Upper lobe of left lung (tissue), 6 donors: ENCODE results near the gene PDRG1. TPM values are rescaled to one million over a fixed set of nuclear protein-coding genes. Genes with fewer than 3 reads are reported as not detected.

Experiments used
- ATAC-seq, 2 donors: fragments of 200-7000 bp; cut with Tn5 transposase; one replicate each; pipeline ENCODE4 v1.9.1; 2022; ENCODE audit warnings: mild to moderate bottlenecking in 2 of 2, moderate library complexity in 2 of 2; ENCODE audit not compliant: low FRiP score in 2 of 2
- DNase-seq, 2 donors: peaks; one replicate each; pipeline ENCODE4 v3.0.0-alpha.2; 2019 to 2020
- H3K27ac ChIP-seq, 4 donors: fragments of 200-600 bp; sonication (generic); one replicate each; pipeline ENCODE4 v1.5.1; 2016 to 2019
- H3K27me3 ChIP-seq, 4 donors: fragments of 200-600 bp; sonication (generic); one replicate each; pipeline ENCODE4 v1.5.1; 2017 to 2019
- H3K36me3 ChIP-seq, 4 donors: fragments of 200-600 bp; sonication (generic); one replicate each; pipeline ENCODE4 v1.5.1; 2016 to 2019
- H3K4me1 ChIP-seq, 4 donors: fragments of 200-600 bp; sonication (generic); one replicate each; pipeline ENCODE4 v1.5.1; 2018 to 2019
- H3K4me3 ChIP-seq, 4 donors: fragments of 200-600 bp; sonication (generic); one replicate each; pipeline ENCODE4 v1.5.1; 2017 to 2019; ENCODE audit warnings: mild to moderate bottlenecking in 2 of 4, moderate library complexity in 1 of 4
- H3K9me3 ChIP-seq, 4 donors: fragments of 200-600 bp; sonication (generic); one replicate each; pipeline ENCODE4 v1.5.1; 2018 to 2019
- CTCF ChIP-seq, 6 experiments: fragments of 450-650 bp in 4 of 6; fragments of 200-600 bp in 2 of 6; sonication (generic) in 2 of 6; IDR thresholded peaks; one replicate each; pipeline ENCODE4 v1.5.1; 2016 to 2019; ENCODE audit warnings: antibody characterized with exemption in 6 of 6
- EP300 ChIP-seq, 4 donors: sonication (generic); formaldehyde crosslinking; IDR thresholded peaks; one replicate each; pipeline ENCODE4 v1.5.1; 2017; ENCODE audit warnings: antibody characterized with exemption in 4 of 4, control low read depth in 2 of 4
- POLR2A ChIP-seq, 4 donors: fragments of 450-650 bp; IDR thresholded peaks; one replicate each; pipeline ENCODE4 v1.5.1; 2016 to 2017; ENCODE audit warnings: antibody characterized with exemption in 4 of 4, mild to moderate bottlenecking in 2 of 4
- POLR2AphosphoS5 ChIP-seq, 2 donors: sonication (generic); formaldehyde crosslinking; IDR thresholded peaks; one replicate each; pipeline ENCODE4 v1.5.1; 2017; ENCODE audit warnings: antibody characterized with exemption in 2 of 2
- WGBS, 2 donors: methylation state at CpG; one replicate each; pipeline ENCODE4 v1.1.5; 2017 to 2018; 5-methylcytosine and 5-hydroxymethylcytosine counted together
- total RNA-seq, 6 donors: library from RNA; depleted of rRNA in 4 of 6; stranded (reverse); fragments of >200 nt in 4 of 6; gene quantifications; one replicate each; pipeline versions ENCODE4 v1.1.0 to v1.2.1, GENCODE V29; 2016 to 2021
- donor health status: DM: no; HTN: no; CAD: no; lungs with moderate emphysema.
- donor health status: DM: no; HTN: yes; CAD: no; lungs with severe emphysema.

PDRG1 gene
- total RNA-seq, 6 donors from 2014 or later: 3.0 to 11.8 (median 7.9) TPM

DNA sequence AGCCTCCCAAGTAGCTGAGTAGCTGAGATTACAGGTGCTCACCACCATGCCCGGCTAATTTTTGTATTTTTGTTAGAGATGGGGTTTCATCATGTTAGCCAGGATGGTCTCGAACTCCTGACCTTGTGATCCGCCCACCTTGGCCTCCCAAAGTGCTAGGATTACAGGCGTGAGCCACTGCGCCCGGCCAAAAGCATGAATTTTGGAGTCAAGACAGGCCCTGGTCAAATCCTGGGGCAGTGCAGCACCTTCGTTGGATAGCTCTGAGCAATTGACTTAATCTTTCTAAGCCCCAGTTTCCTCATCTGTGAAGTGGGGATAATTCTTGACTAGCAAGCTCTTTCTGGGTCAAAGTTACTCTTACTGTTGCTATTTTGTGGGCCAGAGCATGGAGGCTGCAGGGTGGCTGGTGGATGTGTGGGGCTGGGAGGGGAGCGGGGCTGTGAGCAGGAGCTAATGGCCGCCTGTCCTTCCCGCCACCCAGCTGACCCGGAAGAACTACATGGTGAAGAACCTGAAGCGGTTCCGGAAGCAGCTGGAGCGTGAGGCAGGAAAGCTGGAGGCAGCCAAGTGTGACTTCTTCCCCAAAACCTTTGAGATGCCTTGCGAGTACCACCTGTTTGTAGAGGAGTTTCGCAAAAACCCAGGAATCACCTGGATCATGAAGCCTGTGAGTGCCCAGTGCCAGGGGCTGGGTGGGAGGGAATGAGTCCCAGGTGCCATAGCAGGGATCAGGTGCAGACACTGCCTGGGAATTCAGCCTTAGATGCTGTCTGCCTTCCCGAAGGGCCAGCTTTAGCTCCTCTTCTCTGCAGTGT is 42.4 kb downstream of the PDRG1 start:
- Histone ChIP-seq H3K4me1 (no peaks in the 10 kb centered on the region), H3K27me3 (no peaks in the 10 kb centered on the region), H3K9me3 (no peaks in the 10 kb centered on the region), H3K36me3 (no peaks in the 10 kb centered on the region), H3K4me3 (no peak overlapping the region), H3K27ac (no peak overlapping the region)
- DNase-seq: no peak
- no peak for ATAC-seq
- TF ChIP-seq POLR2A (IDR thresholded peaks at IDR 0.05) (no peak), POLR2AphosphoS5 (IDR thresholded peaks at IDR 0.05) (no peak)
- 92% methylated on average over 15 to 17 of the region's 17 CpGs for WGBS, 2 donors

DNA sequence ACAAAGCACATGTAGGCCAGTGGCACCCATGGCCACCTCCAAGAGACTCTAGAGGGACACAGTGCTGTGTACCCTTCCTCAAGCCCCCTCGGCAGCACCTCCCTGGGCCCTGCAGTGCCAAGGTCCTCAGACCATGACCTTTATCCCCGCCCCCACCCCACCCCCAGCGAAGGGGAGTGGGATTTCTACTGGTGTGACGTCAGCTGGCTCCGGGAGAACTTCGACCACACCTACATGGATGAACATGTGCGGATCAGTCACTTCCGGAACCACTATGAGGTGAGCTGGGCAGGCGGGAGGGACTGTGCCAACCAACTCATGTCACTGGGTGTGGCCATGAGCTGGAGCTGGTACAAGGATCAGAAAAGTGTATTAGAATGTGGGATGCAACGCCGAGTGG is 43.4 kb downstream of the PDRG1 start:
- WGBS, 2 donors: 83 to 85% methylated on average over 11 of the region's 11 CpGs

DNA sequence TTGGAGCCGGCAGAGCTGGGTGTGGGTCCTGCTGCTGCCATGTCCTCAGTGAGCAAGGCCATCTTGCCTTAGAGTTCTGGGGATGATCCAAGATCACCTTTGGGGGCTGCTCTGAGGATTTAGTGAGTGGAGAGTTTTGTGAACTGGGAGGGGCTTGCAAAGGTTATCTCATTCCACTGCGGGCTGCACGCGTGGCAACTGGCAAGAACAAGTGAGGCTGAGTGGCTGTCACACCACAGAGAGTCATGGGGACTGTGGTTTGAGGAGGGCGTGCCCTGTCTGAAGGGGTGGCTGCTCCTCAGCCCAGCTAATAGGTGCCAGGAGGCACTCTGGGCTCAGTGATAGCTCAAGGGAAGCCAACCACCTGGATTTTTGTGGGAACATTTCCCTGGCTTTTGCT is 43.8 kb downstream of the PDRG1 start:
- Histone ChIP-seq H3K27ac (no peak overlapping the region), H3K4me3 (no peak overlapping the region), H3K9me3 (no peaks in the 10 kb centered on the region), H3K36me3 (no peaks in the 10 kb centered on the region), H3K4me1 (no peaks in the 10 kb centered on the region), H3K27me3 (no peaks in the 10 kb centered on the region)
- ATAC-seq (no peak), DNase-seq (no peak)
- 71% methylated on average over 2 to 5 of the region's 5 CpGs for WGBS, 2 donors
- no peak for TF ChIP-seq POLR2A (IDR thresholded peaks at IDR 0.05)

More for the DNA sequence above, 43.4 kb downstream of the PDRG1 start:
- DNase-seq (no peak), ATAC-seq (no peak)
- Histone ChIP-seq H3K4me1 (no peaks in the 10 kb centered on the region), H3K4me3 (no peak overlapping the region), H3K27ac (no peak overlapping the region), H3K27me3 (no peaks in the 10 kb centered on the region), H3K9me3 (no peaks in the 10 kb centered on the region), H3K36me3 (no peaks in the 10 kb centered on the region)
- TF ChIP-seq POLR2AphosphoS5 (IDR thresholded peaks at IDR 0.05) (no peak), CTCF (IDR thresholded peaks at IDR 0.05) (no peak), EP300 (IDR thresholded peaks at IDR 0.05) (no peak), POLR2A (IDR thresholded peaks at IDR 0.05) (no peak)

- Histone ChIP-seq H3K27me3 (no peaks in the 10 kb centered on the region), H3K27ac (no peak overlapping the region), H3K4me3 (no peak overlapping the region), H3K9me3 (no peaks in the 10 kb centered on the region), H3K36me3 (no peaks in the 10 kb centered on the region), H3K4me1 (no peaks in the 10 kb centered on the region)
- 92 to 94% methylated on average over 5 of the region's 5 CpGs for WGBS, 2 donors
- TF ChIP-seq POLR2AphosphoS5 (IDR thresholded peaks at IDR 0.05): no peak
- no peak for TF ChIP-seq EP300 (IDR thresholded peaks at IDR 0.05)
- no peak for TF ChIP-seq CTCF (IDR thresholded peaks at IDR 0.05)
- ATAC-seq: no peak
- no peak for DNase-seq
Observed at GRCh38 chr20:31907046-31907445, 44.8 kb downstream of the PDRG1 start.

DNA sequence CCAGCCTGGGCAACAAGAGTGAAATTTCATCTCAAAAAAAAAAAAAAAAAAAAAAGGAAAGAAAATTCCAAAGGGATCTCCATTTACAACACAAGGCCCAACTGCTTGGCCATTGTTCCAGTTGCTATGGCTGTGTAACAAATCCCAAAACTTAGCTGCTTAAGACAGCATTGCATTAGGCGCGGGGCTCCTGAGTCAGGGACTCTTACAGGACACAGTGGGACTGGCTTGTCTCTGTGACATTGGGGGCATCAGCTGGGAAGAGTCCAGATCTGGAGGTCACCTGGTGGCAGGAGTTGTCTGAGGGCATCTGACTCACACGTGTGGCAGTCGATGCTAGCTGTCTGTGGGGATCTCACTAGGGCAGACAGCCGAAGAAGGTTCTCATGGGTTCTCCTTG is 45.8 kb downstream of the PDRG1 start:
- no peak overlapping the region for H3K4me3 ChIP-seq
- DNase-seq: no peak
- H3K27ac ChIP-seq: no peak overlapping the region
- no peaks in the 10 kb centered on the region for H3K9me3 ChIP-seq
- no peak for TF ChIP-seq EP300 (IDR thresholded peaks at IDR 0.05)
- TF ChIP-seq POLR2AphosphoS5 (IDR thresholded peaks at IDR 0.05): no peak
- no peak for TF ChIP-seq CTCF (IDR thresholded peaks at IDR 0.05)
- TF ChIP-seq POLR2A (IDR thresholded peaks at IDR 0.05): no peak
- H3K36me3 ChIP-seq: no peaks in the 10 kb centered on the region
- H3K4me1 ChIP-seq: no peaks in the 10 kb centered on the region
- 68 to 74% methylated on average over 5 of the region's 5 CpGs for WGBS, 2 donors
- no peak for ATAC-seq
- no peaks in the 10 kb centered on the region for H3K27me3 ChIP-seq
